ENCODE measurements around the gene CES4A.
"Not testable (repeated sequence)": the region's sequence is repeated elsewhere in the genome, so short reads cannot be mapped to it uniquely, and the experiment has no call there.

The CES4A gene

DNA sequence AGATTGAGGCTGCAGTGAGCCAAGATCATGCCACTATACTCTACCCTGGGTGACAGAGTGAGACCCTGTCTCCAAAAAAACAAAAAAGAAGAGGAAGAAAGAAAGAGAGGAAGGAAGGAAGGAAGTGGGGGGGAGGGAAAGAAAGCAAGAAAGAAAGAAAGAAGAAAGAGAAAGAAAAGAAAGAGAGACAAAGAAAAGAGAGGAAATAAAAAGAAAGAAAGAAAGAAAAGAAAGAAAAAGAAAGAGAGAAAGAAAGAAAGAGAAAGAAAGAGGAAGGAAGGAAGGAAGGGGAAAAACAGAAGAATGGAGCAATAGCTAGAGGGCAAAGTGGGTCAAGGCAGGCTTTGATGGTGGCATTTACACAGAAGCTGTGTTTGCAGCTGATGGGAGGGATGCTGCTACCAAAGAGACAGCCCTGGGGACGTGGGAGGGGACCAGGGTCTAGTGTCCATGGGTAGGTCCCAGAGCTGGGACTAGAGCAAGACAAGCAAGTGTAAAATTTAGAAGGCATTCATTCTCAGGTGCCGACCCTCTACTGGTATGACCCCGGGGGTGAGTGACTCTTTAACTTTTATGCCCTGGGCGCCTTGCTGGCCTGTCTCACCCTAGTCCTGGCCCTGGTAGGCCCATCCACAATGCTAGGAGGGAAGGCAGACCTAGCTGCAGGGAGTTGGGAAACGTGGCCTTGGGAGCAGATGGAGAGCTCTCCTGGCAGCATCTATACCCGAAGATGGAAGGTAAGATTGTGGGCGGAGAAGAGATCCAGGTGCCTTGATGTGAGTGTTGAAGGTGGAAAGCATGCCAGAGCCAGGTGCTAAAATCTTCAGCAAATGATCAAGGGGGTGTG lies 29.3 kb upstream of the CES4A start:
- no peak for DNase-seq

DNA sequence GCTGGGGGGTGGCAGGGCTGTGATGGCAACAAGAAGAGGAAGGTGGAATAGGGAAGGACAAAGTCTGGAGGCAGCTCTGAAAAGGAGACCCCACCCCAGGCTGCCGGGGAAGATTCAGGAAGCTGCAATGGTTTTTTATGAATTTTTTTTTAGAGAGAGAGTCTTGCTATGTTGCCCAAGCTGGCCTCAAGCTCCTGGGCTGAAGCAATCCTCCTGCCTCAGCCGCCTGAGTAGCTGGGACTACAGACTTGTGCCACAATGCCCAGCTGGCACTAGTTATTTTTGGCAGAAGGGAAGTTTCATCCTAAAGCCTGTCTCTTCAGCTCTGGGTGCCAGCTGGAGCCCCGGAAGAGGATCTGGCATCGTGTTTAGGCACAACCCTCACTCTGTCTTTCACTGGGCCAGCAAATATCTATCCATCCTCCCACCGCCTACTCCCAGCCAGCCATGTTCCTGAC lies 28.7 kb upstream of the CES4A start:
- no peak for DNase-seq

DNA sequence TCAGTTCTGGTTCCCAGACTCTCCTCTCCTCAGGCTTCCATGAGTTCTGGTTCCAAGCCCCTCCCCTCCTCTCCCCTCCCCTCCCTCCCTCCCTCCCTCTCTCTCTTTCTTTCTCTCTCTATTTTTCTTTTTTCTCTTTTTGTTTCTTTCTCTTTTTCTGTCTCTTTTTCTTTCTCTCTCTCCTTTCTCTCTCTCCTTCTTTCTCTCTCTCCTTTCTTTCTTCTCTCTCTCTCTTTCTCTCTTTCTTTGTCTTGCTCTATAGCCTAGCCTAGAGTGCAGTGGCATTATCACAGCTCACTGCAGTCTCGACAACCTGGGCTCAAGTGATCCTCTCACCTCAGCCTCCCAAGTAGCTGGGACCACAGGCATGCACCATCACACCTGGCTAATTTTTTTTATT lies 28.1 kb upstream of the CES4A start:
- DNase-seq: no peak

DNA sequence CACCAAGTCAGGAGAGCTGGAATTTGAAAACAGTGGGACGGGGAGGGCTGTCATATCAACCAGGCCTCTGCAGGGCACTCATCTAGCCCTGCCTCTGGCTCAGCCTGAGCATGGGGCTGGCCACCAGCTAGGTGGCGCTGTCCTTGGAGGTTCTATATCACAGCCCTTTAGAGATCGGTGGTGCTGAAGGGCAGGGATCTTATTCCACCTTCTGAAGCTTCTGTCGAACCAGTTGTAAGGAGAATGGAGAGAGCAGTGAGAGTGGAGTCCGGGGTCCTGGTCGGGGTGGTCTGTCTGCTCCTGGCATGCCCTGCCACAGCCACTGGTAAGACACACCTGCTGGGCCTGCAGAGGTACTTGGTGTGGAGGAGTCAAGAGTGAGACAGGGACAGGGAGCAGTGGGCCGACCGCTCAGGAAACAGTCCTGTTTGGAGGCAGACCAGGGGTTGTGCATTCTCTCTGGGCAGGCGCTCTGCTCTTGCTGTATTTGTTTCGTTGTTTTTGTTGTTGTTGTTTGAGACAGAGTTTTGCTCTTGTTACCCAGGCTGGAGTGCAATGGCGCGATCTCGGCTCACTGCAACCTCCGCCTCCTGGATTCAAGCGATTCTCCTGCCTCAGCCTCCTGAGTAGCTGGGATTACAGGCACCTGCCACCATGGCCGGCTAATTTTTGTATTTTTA lies 27.2 kb upstream of the CES4A start, which contains the start of gene CES3:
CES3 (plus strand) TSS at position 202 of the 680 bp plus-strand sequence; CDS start at position 244, 42 bp downstream.
- peak; percentile 63 for DNase-seq

DNA sequence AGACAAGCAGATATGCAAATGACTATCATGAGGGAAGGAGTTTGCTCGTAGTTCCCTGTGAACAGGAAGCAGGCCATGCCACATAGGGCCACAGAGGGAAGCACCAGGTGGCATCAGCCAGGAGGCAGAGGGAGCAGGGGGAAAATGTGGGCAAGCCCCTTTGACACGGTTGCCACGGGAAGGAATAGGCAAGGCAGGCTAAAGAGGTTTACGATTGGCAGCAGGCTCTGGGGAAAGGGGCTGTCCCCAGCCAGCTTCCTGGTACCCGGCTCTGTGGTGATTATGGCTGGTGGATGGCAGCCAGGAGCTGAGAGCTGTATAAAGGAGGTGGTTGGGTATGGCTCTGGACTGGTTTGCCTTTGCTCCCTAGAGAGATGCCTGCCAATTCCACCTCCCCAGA lies 26.5 kb upstream of the CES4A start:
- no peak for DNase-seq

DNA sequence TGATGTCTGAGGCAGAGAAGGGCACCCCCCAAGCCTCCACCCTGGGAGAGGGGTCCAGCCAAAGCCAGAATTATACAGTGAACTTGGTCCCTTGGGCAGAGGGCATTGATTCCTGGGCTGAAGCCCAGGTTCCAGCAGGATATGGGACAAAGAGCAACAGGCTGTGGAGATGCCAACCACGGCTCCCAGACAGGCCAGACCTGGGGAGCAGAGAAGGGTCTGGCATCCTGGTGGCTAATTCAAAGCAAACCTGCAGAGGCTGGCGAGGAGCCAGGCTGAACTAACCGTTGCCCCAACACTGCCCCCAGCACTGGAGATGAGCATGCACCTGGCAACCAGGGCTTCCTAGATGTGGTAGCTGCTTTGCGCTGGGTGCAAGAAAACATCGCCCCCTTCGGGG lies 24.3 kb upstream of the CES4A start:
- DNase-seq: no peak

DNA sequence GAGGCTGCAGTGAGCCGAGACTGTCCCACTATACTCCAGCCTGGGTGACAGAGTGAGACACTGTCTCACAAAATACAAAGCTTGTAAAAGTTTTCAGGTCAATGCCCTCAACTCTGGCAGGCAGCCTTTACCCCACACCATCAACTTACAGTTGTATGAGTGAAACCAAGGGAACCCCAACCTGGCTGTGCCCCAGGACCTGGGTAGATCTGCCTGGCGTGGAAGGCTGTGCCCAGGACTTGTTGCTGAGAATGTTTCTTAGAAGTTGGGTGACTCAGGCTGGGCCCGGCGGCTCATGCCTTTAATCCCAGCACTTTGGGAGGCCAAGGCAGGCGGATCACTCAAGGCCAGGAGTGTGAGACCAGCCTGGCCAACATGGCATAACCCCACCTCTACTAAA lies 19.5 kb upstream of the CES4A start:
- no peak for DNase-seq

DNA sequence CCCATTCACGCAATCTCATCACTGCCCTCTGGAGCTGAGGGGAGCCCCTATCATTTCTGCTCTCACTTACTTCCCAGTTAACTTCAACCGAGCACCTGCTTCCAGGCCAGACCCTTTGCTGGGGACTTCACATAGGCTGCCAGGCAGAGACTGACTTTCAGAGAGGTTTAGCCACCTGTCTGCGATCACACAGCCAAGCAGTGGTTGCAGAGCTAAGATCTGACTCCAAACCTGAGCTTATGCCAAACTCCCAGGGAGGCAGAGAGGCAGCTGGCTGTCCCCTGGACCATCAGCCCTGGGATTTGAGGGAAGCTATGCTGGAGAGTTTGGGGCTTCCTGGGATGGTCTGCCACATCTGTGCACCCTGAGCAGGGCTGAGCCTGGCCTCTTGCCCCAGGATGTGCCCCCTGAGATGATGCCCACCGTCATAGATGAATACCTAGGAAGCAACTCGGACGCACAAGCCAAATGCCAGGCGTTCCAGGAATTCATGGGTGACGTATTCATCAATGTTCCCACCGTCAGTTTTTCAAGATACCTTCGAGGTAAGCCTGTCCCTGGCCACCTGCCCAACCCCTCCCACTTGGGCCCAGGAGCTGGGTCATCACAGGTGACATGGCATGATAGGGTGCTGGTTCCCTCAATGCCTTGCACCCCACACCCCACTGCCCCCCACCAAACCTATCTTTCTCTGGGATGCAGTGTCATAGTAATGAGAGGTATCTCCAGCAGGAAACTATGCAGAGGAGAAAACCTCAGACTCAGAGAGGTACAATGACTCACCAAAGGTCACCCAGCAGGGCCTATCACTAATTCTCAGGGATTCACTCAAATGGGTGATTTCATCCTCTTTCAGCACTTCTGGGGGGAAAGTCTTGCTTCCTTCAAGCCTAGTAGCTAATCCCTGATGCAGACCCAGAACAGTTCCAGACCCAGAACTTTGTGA lies 17.3 kb upstream of the CES4A start:
- no peak for DNase-seq

DNA sequence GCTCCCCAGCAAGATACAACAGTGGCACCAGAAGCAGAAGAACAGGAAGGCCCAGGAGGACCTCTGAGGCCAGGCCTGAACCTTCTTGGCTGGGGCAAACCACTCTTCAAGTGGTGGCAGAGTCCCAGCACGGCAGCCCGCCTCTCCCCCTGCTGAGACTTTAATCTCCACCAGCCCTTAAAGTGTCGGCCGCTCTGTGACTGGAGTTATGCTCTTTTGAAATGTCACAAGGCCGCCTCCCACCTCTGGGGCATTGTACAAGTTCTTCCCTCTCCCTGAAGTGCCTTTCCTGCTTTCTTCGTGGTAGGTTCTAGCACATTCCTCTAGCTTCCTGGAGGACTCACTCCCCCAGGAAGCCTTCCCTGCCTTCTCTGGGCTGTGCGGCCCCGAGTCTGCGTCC lies 15.4 kb upstream of the CES4A start:
- DNase-seq: no peak

DNA sequence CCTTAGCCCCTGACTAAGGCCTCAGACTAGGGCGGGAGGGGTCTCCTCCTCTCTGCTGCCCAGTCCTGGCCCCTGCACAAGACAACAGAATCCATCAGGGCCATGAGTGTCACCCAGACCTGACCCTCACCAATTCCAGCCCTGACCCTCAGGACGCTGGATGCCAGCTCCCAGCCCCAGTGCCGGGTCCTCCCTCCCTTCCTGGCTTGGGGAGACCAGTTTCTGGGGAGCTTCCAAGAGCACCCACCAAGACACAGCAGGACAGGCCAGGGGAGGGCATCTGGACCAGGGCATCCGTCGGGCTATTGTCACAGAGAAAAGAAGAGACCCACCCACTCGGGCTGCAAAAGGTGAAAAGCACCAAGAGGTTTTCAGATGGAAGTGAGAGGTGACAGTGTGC lies 14.7 kb upstream of the CES4A start:
- no peak for DNase-seq

DNA sequence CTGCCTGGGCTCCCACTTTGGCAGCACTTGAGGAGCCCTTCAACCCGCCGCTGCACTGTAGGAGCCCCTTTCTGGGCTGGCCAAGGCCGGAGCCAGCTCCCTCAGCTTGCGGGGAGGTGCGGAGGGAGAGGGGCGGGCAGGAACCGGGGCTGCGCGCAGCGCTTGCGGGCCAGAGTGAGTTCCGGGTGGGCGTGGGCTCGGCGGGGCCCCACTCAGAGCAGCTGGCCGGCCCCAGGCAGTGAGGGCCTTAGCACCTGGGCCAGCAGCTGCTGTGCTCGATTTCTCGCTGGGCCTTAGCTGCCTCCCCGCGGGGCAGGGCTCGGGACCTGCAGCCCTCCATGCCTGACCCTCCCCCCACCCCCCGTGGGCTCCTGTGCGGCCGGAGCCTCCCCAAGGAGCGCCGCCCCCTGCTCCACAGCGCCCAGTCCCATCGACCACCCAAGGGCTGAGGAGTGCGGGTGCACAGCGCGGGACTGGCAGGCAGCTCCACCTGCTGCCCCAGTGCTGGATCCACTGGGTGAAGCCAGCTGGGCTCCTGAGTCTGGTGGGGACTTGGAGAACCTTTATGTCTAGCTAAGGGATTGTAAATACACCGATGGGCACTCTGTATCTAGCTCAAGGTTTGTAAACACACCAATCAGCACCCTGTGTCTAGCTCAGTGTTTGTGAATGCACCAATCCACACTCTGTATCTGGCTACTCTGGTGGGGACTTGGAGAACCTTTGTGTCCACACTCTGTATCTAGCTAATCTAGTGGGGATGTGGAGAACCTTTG lies 14.0 kb upstream of the CES4A start:
- not testable (repeated sequence) for DNase-seq

DNA sequence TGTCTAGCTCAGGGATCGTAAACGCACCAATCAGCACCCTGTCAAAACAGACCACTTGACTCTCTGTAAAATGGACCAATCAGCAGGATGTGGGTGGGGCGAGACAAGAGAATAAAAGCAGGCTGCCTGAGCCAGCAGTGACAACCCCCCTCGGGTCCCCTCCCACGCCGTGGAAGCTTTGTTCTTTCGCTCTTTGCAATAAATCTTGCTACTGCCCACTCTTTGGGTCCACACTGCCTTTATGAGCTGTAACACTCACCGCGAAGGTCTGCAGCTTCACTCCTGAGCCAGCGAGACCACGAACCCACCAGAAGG lies 13.5 kb upstream of the CES4A start:
- DNase-seq: peak; percentile 69

DNA sequence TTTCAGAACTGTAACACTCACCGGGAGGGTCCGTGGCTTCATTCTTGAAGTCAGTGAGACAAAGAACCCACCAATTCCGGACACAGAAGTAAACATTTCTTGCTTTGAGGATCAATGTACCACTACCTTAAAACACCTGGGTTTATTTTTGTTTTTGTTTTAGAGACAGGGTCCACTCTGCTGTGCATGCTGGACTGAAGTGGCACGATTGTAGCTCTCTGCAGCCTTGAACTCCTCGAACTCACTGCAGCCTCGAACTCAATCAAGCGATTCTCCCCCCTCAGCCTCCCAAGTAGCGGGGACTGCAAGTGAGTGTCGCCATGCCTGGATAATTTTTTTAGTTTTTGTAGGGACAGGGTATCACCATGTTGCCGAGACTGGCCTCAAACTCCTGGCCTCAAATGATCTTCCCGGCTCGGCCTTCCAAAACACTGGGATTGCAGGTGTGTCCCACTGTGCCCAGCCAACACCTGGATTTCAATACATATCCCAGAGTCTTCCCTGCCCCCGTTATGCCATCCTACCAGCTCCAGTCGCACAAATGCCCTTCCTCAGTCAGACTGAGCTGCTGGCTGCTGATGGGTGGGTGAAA lies 13.0 kb upstream of the CES4A start:
- DNase-seq: no peak

DNA sequence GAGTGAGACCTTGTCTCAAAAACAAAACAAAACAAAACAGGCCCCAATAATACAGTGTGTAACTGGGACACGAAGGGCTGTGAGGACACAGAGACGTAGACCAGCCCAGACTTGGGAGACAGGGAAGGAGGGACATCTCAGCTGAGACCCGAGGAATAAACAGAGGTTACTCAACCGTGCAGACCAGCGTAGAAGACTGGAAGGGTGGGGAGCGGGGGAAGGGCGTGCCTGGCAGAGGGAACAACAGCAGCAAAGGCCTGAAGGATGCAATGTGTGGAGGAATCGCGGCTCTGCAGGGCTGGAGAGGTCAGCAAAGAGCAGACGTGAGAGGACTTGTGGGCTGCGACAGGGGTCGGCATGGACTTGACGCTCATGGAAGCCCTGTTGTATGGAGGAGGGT lies 11.6 kb upstream of the CES4A start:
- DNase-seq: no peak

DNA sequence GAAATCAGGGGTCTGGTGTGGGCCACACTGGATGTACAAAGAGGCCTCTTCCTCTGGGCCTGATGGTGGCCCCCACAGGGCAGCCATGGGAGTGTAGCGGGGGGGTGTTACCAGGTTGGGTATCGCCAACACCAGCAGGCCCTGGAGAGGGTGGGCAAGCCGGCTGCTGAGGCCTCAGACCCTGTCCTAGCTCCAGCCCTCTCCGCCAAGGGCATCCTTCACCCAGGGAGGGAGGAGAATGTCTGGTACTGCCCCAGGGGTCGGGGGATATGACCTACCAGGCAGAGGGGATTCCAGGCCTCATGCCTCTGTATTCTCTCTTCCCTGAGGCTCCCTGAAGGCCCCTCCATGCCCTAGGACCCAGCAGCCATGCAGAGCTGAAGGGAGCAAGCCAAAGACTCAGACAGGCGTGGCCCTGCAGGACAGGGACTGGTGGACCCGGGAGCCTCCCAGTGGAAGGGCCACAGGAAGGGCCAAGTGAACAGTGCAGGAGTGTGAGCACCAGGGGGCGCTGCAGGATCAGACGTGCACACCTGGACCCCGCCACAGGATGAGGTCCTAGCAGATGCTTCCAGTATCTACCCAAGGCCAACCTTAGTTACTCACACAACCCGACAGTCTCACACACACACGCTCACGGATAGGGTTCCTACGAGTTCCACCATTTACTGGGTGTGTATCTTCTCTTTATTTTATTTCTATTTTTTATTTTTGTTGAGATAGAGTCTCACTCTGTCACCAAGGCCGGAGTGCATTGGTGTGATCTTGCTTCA lies 10.9 kb upstream of the CES4A start:
- DNase-seq: peak; percentile 87

DNA sequence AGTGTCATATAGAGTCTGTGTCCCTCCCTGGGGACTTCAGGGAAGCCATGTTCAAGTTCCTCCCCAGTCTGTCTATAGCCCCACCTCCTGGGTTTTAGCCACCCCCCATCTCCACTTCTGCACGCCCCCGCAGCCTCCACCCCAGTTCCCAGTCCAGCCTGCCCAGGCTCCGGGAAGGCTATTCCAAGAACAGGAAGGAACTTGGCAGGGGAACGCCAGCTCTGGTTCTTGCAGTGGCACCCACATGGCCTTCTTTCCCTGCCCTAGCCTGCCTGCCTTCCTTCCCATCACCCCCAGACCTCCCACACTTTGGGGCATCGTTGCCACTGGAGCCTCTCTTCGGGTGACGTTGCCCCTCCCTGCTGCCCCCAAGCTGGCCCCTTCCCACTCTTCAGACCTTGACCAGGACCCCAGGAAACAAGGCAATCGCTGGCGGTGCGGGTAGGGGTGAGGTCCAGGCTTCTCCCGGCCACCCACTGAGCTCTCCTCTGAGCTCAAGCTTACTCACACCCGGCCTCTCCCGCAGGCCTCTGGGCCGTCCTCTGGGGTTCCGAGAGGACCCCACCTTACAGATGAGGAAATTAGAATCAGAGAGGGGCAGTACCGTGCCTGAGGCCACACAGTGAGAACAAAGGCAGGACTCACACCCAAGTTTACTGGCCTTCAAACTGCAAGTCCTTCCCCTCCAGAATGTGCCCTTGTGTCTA lies 9.2 kb upstream of the CES4A start:
- DNase-seq: no peak

DNA sequence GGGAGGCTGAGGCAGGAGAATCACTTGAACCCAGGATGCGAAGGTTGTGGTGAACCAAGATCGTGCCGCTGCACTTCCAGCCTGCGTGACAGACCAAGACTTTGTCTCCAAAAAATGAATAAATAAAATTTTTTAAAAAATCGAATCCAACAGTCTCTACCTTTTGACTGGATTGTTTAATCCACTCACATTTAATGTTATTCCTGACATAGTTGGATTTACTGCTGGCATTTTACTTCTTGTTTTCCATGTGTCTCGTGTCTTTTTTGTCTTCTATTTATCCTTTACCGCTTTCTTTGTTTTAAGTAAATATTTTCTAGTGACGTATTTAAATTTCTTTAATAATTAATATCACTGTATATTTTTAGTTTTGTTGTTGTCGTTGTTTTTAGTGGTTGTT lies 5.4 kb upstream of the CES4A start:
- DNase-seq: no peak

DNA sequence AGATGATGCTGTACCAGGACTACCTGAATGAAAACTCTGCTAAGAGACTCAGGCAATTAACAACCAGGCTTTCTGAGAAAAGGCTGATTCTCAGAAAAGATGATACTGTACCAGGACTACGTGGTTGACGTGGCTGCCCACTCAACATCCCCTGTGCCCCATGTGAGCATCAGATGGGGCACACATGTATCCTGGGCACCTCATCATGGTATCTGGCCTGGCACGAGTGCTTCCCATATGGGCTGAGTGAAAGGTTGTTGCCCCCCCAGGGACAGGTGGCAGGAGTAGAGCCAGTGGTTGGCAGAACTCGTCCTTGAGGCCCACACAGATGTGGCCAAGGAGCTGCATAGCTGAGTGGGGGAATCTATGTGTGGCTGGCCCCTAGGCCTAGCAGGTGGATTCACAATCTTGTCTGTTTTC lies 3.5 kb upstream of the CES4A start:
- peak; percentile 13 for DNase-seq

DNA sequence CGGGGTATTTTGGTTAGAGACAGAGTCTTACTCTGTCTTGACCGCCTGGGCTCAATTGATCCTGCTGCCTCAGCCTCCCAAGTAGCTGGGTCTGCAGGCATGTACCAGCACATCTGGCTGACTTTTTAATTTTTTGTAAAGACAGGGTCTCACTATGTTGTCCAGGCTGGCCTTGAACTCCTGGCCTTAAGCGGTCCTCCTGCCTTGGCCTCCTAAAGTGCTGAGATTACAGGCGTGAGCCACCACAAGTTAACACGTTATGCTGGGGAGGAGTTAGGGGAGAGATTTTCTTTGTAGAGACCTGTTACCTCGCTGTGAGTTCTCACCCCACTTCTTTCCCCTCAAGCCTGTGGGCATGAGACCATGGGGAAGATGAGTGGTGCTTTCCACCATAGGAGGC lies 1.8 kb upstream of the CES4A start:
- no peak for DNase-seq

DNA sequence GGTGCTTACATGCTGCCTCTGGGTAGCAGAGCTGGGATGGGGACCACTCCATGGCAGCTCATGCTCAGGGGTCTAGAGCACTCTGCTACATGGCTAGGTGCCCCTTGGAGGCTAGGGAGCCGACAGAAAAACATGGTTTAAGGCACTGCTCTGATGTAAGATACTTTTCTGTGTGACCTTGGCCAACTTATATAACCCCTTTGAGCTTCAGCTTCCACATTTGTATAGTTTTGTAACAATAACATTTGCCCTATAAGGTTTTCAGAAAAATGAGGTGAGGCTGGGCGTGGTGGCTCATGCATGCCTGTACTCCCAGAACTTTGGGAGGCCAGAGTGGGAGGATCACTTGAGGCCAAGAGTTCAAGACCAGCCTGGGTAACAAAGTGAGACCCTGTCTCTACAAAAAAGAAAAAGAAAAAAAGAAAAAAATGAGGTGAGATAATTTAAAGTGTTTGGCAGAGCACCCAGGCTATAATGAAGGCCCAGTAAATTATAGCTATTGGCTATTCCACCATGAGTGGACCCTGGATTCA lies 3.2 kb downstream of the CES4A start:
- no peak for DNase-seq
